ENCODE data around the gene SPECC1.
"Not testable (repeated sequence)": the region's sequence is repeated elsewhere in the genome, so short reads cannot be mapped to it uniquely, and the experiment has no call there.

Gene SPECC1

DNA sequence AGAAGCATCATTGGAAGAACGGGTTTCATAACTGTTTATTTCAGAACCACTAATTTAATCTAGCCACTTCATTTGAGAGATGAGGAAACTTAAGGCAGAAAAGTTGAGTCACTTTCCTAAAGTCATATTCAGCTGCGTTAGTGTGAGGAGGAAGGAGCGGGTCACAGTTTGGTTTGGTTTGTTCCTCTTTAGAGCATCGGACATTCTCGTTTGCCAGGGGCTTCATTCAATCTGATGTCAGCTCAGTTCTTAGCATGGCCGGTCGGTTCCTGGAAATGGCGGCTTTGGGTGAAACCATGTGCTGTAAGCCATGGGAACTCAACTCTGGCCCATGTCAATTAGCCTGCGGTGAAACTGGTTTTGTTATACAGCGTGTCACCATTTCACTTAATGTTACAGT, 271.7 kb downstream of the SPECC1 start:
- DNase-seq = no peak

DNA sequence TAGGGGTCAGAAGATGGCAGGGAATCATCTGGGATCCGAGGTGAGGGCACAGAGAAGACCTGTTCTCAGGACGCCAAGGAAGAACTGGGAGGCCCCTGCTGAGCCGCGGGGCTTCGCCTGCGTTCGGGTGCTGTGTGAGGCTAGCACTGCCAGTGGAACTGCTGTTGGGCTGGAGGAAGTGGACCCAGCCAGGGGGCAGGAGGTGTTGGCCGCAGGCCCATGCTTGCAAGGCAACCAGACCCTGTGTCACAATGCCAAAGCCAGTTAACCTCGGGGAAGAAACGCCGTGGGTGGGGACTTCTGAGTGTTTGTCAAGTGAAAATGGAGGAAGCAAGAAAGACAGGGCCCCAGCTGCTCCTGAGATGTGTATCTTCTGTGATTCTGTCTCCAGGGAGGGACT, 272.7 kb downstream of the SPECC1 start:
- no peak for DNase-seq

DNA sequence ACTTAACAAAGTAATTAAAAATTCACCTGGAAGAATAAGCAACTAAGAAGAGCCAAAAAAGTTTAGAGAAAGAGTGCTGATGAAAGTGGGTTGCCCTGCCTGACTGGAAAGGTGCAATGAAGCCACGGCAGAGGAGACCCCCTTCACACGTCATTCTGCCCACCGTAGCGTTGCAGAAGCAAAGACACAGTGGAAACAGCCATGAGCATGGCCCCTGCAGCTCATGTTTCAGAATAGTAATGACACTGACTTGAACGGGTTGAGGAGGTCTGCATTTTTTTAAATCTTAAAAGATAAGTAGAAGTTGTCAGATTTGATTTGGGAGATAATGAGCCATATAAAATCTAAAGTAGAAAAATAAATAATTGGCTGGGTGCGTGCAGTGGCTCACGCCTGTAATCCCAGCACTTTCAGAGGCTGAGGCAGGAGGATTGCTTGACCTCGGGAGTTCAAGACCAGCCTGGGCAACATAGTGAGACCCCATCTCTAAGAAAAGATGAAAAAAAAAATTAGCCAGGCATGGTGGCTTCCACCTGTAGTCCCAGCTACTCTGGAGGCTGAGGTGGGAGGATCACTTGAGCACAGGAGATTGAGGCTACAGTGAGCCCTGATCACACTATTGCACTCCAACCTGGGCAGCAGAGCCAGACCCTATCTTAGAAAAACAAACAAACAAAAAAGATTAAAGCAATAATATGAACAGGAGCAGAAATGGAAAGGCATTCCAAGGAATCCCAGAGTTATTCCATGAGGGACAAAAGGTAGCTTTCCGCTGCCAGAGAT, 273.6 kb downstream of the SPECC1 start:
- no peak for DNase-seq

DNA sequence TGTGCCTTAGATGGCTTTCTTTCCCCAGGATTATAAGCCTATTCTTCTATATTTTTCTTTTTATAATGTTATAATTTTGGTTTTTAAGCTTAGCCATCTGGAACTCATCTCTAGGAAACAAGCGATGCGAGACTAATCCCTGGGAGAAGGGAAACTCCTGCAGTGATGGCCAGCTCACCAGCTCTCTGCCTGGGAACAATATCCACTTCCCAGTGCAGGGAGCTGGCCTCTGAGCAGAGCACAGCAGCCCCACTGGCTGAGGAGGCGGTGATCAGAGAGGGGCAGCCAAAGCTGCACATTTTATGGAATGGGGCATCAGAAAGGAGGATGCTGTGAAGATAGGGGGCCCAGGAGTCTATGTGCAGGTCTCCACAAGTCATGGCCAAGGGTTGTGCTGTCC, 274.9 kb downstream of the SPECC1 start:
- DNase-seq = no peak

DNA sequence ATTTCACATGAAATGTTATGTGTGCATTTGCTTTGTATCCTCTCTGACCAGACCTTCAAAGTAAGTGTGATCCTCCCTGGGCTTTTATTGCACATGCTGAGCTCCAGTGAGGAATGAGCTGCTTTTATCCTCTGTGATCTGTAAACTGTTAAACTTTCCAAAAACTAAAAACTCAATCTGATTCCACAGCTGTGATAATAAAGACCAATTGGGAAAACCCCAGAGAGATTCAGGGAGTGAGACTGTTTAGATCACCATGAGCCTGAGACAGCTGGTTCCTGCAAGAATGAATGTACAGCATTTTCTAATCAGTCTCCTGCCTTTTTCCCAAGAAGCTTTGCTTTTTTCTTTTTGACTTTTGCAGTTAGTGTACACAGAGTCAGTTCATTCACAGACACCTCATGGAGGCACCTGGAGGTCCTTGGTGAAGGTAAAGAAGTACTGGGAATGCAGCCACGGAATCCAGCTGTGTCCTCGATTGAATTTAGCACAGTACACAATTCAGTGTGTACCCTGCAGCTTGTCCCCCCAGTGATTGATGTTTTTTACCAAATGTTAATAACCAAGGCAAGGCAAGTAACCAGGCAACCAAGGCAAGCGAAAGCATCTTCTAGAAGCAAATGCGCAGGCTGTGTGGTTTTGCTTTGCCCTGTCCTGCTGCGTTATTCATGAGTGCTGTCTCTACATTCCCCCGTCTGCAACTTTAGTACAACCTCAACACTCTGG, 275.6 kb downstream of the SPECC1 start:
- no peak for DNase-seq

DNA sequence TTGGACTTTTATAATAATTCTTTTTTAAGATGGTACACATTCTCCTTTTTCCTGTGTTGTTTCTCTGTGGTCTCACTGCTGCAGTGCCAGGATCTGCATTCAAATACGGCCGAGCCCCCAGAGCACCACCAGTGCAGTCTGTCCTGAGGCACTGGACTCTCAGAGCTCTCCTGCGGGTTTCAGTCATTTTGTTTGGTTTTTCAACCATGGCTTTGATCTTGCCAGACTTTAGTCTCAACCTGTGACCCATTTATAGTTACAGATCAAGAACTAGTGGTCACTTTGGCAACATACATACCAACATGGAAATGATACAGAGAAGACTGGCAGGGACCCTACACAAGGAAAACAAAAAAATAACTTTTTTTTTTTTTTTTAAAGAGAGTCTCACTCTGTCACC, 280.8 kb downstream of the SPECC1 start:
- no peak for DNase-seq

DNA sequence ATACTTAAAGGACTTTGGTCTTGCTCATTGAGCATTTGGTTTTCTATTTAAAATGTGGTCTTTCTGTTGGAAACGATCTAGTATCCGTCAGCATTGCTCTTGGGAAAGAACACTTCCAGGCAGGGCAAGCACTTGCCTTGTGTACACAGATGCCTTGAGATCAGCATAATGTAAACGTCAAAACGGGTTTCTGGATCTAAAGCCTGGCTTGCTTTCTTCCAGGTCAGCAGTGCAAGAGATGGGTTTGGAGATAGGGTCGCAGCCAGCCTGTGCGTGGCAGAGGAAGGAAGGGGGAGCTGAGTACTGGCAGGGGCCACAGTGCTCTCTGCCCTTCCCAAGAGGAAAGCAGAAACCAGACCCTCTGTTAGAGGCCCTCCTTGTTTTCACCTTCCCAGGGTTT, 282.7 kb downstream of the SPECC1 start:
- no peak for DNase-seq

DNA sequence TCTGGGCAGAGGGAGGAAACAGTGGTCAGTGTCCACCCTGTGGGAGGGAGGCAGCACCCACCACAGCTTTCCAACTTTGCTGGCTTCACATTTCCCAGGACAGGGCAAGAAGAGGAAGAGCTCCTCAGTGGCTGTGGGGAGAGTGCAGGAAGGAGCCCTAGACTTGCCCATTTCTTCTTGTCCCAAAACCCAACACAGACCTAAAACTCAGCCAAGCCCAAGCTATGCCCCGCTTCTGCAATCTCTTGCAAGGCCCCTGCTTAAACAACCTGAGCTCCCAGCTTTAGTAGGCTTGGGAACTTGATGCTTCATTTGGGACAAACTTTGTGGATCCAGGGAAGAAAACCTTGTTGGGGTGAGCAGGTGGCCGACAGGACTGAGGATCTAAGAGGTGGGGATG, 284.3 kb downstream of the SPECC1 start:
- no peak for DNase-seq

DNA sequence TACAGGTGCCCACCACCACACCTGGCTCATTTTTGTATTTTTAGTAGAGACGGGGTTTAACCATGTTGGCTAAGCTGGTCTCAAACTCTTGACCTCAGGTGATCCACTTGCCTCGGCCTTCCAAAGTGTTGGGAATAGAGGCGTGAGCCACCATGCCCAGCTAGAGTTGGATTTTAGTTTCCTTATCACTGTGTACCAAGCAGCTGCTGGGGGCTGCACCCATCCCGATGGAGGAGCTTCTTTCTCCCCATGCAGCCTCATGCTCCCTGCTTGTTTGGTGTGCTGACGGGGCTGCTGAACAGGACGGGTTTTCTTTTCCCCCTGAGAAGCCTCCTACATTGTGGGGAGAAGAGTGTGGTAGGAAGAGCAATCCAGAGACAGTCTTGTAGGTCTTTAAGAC, 285.0 kb downstream of the SPECC1 start:
- no peak for DNase-seq

DNA sequence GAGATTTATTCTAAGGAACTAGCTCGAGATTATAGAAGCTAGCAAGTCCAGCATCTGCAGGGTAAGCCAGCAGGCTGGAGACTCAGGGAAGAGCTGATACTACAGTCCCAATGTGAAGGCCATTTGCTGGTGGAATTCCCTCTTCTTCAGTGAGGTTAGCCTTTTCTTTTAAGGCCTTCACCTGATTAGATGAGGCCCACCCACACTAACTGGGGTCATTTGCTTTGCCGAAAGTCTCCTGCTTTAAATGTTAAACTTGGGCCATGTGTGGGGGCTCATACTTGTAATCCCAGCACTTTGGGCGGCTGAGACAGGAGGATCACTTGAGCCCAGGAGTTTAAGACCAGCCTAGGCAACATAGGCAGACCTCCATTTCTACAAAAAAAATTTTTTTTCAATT, 289.9 kb downstream of the SPECC1 start:
- no peak for DNase-seq

DNA sequence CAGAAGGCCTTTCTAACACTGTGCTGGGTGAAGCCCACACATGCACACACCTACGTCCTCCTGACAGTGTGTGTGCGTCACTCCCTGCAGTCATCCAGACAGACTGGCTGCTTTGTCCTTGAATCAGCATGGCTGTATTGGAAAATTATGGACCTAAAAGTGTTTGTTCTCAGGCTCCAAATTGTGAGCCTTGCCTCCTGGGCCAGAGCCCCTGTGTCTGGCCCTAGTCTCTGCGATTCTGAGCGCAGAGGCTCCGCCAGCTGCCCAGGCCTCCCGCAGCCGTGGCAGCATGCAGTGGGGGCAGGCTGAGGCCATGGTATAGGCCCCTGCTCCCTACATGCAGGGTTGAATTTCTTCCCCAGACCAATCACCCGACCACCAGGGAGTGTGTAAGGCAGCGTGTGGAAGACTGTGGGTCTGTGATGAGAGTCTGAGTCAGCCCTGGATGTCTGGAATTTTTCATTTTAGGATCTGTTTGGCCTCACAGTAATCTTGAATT, 291.3 kb downstream of the SPECC1 start:
- DNase-seq = no peak

DNA sequence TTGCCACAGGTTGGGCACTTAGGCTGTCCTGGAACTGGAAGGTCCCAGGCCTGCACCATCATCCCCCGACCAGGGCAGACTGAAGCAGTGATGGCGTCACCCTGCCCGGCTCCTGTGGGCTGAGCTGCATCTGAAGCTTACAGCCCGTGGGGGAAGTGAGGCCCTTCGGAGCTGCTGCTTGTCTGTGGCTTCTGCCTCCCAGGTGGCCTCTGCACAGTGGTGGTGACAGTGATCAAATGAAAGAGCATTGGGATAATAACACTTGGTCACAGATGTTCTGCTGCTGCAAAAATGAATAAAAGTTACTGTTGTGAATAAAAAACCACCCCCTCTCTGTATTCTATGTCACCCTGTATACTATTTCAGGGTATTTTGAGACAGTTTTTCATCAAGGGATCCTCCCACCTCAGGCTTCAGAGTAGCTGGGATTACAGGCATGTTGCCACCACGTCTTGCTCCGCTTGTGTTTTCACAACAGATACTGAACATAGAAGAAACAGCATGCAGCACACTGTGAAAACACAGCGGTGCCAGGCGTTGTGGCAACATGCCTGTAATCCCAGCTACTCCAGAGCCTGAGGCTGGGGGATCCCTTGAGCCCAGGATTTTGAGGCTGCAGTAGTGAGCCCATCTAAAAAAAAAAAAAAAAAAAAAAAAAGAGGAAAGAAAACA, 293.2 kb downstream of the SPECC1 start:
- no peak for DNase-seq

DNA sequence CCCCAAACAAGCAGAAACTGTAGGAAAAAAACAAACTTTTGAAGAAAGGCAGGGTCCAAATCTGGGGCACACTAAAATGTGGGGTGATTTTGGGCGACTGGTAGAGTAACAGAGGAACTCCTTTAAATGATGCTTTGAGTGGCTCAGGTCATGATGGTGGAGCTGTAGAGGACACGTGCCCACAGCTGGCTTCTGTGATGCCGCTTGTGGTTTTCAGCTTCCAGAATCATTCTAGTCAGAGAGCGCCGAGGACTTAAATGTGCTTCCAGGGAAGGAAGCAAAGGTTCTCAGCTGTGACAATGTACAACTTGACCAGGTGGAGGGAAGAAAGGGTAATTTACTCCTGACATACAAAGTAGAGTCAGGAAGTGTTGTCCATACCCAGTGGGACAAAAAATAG, 295.8 kb downstream of the SPECC1 start:
- no peak for DNase-seq

DNA sequence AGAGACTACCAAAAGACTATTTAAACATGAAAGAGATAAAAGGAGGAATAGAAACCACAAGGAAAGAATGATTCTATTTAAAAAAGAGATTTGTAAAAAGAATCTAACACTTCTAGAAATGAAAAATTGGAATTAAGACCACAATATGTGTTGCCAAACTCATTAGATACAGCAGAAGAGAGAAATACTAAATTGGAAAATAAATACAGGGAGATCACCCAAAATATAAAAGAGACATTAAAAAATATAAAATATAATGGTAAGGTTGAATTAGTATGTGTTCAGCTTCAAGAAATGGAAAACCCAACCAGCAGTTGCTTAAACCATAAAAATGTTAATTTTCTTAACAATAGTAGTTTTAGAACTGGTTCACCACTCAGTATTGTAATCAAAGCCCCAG, 297.8 kb downstream of the SPECC1 start:
- no peak for DNase-seq

DNA sequence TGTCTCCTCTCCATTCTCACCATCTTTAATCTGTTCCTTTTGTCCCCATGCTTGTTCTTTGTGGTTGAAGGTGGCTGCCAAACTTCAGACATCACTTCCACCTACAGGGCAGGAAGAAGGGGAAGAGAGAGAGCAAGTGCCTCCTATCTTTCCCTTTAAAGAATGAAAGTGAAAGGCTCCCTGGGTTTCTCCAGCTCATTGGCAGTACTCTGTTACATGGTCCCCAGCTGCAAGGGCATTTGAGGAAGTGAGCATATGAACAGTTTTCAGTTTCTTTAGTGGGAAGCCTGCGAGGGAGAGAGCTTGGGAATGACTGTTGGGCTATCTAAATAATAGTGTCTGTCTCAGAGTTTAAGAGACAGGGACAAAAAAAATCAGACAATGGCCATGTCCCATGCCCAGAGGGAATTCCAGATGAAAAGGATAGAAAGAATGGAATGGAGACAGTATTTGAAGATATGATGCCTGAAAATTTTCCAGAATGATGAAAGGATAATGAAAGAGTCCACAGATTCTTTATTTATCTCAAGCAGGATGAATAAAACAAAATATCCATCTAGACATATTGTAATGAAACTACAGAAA, 298.3 kb downstream of the SPECC1 start:
- no peak for DNase-seq

DNA sequence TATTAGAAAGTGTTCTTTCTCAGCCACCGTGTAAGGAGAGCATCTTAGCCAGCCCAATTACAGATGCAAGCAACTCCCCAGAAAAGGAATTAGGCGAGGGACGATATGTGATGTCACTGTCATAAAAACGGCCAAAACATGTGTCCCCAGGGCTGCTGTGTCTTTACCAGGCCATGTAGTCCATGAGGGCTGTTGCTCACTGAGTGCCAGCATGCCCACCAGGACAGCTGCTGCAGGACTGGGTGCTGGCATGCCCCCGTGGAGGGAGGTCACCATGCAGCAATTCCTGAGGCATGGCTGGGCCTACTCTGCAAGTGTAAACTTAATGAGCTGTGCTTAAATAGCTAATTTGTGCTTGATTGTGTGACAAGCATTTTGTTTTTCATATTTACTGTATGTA, 301.3 kb downstream of the SPECC1 start:
- no peak for DNase-seq

DNA sequence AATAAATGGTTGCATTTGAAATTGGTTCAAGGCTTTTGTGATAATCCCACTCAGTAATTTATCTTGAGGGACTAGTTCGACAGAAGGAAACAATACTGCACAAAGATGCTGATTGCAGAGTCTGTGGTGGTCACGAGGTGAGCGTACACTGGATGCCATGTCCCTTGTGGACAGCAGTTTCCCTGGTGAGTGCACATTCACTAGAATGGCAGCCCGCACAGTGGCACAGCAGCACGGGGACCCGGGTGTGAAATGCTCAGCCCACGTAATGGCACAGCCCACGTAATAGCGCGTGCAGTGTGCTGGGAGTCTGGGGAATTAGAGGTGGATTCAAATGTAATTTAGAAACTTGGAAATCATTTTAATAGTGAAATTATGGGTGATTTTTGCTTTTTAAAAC, 304.1 kb downstream of the SPECC1 start:
- DNase-seq = no peak

DNA sequence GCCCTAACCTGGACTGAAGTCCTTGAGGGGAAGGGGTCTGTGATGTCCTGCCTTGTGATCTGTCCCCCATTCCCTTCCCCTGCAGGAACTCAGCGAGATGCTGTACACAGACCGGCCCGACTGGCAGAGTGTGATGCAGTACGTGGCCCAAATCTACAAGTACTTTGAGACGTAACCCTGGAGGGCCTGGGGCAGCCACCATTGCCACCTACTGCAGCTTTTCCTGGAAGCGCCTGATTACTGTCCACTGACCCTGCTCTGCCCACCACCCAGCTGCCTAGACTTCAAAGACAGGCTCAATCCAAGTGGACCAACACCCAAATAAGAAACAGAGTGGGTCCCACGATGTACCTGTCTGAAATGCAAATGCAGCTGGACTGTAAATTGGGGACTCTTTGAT, 304.7 kb downstream of the SPECC1 start:
- DNase-seq = no peak

DNA sequence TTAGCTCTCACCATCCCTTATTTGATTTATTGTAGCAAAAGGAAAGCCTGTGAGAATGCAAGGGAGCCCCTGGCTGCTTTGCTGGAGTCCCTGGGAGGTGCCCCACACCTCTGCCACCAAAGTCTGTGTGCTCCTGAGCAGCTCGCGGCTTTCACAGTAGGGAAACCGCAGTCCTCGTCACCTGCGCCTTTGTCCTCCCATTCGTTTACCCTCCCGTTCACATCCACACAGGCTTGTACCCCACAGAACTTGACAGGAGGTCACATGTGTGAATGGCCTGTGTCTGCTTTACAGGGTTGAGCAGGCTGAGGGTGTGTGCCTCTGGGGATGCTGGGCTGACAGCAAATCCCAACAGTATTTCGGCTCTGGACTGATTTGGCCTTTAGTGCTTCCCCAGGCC, 305.7 kb downstream of the SPECC1 start:
- DNase-seq = no peak

DNA sequence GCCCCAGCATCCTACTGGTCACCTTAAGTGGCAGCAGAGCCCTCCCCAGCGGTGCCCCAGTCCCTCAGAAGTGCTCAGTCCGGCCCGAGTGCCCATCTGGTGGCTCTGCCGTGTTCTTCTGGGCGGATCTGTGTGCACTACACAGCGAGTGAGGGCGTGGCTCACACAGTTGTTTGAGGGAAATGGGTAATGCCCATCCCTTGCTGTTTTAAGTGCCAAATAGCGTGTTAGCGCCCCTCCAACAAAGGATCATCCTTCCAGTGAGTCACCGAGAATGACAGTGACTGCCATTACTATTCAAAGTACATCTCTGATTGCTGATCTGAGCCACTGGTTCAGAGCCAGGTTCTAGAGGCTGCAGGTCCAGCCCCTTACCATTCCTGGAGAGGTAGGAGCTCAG, 306.2 kb downstream of the SPECC1 start:
- DNase-seq = no peak

DNA sequence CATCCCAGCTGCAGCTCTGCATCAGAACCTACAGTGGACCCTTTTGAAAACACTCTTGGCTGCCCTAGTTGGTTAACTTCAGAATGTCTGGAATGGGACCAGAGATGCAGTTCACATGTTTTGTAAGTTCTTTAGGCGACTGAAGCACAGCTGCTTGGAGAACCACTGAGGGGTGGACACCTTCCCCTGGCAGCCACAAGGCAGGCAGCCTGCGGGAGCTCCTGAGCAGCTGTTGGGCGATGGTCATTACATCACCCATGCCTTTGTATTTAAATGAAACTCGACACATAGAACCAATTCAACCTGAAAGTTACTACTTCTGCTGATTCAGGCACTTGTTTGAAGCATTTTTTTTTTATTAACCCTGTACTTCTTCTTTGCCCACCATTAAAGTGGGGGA, 306.7 kb downstream of the SPECC1 start:
- no peak for DNase-seq

DNA sequence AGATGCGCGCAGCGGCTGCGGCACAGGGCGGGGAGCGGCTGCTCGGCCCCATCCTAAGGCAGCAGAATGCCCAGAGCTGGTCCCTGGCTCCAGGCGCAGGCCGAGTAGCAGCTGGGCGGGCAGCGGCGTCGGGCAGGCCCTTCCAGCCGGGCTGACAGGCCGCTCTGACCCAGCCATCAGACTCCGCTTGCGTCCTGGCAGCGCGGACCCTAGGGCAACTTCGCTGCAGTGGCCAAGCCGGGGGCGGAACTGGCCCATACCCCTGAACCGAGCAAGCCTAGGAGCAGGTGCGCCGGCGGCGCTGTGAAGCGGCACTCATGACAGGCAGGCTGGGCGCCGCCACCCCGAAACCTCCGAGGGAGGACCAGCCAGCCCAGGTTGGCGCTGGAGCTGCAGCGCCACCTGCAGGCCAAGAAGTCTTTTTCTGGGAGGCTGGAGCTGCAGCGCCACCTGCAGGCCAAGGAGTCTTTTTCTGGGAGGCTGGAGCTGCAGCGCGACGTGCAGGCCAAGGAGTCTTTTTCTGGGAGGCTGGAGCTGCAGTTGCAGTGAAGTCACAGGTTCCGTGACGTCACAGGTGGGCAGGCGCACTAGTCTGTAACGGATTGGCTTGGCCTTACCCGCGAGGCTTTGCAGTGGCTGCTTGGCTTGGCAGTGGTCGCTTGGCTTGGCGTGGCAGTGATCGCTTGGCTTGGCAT, 311.5 kb downstream of the SPECC1 start:
- DNase-seq = peak; percentile 80

DNA sequence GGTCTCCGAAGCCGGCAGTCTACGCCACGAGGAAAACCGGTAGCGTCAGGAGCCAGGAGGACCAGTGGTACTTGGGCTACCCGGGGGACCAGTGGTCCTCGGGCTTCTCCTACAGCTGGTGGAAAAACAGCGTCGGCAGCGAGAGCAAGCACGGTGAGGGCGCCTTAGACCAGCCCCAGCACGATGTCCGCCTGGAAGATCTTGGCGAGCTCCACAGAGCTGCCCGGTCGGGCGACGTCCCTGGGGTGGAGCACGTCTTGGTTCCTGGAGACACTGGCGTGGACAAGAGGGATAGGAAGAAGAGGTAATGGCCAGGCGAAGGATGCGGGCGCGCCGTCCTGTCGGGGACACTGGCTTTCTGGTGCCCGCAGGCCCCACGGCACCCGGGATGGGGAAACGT, 312.2 kb downstream of the SPECC1 start:
- not testable (repeated sequence) for DNase-seq

All from activated naive CD4-positive, alpha-beta T cell treated with anti-CD3 and anti-CD28 coated beads, Interleukin-2, amount 50 U/mL, for 16 hours (primary cell).